GM18526 (cell line): ENCODE results near the gene SLC9A5.

Experiments used
- POLR2A ChIP-seq: IDR thresholded peaks from 3 replicates; pipeline ENCODE4 v1.6.1; 2011; ENCODE audit not compliant: insufficient read length; ENCODE audit errors: extremely low read depth

The SLC9A5 gene

DNA sequence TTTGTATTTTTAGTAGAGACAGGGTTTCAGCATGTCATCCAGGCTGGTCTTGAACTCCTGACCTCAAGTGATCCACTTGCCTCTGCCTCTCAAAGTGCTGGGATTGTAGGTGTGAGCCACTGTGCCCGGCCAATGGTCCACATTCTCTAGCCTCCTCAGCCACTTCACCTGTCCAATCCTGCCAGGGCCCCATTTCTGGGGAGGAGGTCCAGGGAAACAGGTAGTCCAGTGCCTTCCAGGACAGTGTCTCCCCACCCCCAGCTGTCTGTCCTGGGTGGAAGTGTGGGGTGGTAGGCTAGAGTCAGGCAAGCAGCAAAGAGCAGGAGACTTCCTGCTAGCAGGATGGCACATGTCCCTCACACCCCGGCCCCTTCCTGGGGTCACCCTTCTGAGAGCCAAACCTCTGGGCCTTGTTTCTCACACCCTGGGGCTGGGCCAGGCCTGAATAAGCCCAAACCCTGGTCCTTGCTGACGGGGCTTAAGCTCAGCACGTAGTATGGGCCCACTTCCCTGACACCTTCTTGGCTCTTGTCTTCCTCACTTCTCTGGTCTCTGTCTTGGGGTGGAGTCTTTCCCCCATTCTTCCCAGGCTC, 6.5 kb upstream of the SLC9A5 start:
- TF ChIP-seq POLR2A = no peak

DNA sequence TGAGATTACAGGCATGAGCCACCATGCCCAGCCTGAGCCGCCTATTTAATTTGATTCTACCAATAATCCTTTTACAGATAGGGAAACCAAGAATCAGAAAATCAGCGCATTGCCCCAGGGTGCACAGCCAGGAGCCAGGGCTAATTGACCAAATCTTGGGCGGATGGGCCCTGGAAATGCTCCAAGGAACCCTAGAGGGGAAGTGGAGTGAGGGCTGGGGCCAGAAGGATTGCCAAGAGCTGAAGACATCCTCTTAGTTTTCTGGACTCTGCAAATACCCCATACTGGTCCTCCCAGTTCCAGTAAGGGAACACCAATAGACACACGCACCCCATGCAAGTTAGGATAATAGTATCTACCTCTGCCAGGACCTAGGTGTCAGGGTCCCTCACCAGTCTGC, 5.3 kb upstream of the SLC9A5 start:
- TF ChIP-seq POLR2A = no peak

DNA sequence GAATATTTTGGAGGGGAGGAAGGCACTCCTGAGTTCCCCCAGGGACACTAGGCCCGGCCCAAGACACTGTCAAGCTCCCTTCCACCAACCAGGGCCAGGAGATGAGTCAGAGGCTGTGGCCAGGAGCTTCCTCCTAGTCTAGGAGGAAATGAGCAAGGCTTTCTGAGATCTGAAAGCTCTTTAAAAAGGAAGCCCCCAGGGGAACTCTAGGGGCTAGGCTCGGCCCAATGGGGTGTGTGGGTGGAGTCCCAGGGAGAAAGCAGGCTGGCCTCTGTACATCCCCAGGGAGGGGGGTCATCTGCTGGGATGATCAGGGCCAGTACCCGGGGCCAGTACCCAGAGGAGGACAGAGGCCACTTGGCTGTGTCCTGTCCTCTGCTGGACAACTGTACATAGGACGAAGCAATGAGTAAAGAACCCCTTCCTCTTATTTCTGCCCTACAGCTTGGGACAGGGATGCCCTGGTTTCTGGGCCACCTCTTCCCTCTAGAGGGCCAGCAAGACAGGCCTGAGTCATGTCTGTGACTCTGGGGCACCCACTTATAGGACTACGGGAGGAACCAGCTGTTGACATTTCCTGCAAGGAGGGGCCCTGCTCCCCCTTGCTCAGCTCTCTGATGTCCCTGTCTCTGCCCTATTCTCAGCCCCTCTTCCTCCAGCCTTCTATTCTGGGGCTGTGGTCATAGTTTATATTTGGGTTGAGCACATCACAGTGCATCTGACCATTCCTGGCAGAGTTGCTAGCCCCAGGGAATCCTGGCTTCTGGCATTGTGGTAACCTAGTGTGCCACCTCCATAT, 4.2 kb upstream of the SLC9A5 start:
- TF ChIP-seq POLR2A = peak; percentile 58

DNA sequence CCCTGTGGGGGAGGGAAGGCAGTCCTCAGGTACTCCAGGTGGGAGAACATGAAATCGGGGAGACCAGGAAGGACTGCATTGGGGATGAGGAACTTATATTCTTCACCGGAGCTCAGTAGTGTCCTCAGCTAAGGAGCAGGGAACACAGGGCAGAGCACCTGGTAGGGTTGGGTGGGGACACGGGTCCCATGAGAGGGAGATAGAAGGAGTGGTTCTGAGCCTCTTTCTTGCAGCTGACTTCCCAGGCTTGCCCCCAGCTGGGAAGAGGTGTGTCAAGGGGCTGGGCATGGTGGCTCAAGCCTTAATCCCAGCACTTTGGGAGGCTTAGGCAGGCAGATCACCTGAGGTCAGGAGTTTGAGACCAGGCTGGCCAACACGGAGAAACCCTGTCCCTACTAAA, 3.6 kb upstream of the SLC9A5 start:
- TF ChIP-seq POLR2A = no peak

DNA sequence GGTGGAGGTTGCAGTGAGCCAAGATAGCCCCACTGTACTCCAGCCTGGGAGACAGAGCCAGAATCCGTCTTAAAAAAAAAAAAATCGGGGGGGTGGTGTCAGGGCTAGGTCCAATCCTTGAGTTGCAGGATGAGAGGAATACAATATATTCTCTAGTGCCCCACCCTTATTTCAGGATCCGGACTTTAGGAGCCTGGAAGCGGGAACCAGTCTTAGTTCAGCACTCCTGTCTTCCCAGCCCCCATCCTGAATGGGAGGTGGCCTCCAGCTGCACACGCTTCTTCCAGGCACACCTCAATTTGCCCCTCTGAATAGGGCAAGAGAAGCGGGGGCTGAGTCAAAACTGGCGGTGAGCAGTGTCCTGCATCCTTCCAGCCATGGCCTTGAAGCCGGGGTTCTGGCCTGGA, 3.1 kb upstream of the SLC9A5 start:
- no peak for TF ChIP-seq POLR2A

DNA sequence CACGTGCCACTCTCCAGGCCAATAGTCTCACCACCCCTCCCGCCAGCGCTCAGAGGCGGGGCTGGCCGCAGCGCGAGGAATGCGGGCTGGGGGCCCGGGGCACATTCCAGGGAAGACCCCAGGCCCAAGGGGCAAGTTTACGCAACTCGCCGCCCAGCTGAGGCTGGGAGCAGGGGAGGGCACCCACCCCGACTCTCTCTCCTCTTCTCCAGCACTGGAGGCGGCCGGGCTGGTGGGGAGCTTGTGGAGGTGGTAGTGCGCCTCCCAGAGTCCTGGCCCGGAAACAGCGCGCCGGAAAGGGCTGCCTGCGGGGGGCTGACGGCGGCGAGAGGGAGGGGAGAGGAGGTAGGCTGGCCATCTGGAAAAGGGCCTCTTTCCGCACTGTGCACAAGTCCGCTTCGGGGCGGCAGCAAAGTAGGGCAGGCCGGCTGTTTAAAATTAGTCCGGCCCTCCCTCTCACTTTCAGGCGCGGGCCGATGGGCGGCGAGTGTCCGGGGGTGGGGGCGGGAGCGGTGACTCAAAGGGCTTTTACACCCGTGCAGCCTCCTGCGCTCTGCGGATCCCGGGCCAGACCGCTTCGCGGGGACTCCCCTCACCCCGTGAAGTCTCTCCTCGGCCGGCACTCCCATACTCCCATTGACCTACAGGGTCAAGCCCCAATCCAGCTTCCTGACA, 2.6 kb upstream of the SLC9A5 start:
- TF ChIP-seq POLR2A = peak; percentile 37

DNA sequence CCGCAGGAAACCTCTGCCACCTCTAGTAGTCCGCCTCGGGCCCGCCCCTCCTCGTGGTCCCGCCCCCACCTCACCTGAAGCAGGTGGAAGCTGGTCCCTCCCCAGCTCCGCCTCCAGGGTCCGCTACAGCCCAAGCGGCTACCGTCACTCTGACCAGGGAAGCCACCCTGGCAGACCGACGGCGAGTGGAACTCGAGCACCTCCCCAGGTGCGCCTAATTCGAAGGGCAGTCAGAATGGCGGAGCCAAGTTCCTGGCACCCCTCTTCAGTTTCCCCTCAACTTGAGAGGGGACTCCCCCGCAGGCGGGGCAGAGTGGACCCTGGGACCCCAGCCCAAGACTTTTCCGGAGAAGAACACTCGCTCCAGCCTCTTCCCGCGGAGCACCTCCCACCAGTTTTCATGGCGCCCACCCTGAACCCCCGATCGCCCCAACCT, 2.0 kb upstream of the SLC9A5 start:
- TF ChIP-seq POLR2A = no peak

DNA sequence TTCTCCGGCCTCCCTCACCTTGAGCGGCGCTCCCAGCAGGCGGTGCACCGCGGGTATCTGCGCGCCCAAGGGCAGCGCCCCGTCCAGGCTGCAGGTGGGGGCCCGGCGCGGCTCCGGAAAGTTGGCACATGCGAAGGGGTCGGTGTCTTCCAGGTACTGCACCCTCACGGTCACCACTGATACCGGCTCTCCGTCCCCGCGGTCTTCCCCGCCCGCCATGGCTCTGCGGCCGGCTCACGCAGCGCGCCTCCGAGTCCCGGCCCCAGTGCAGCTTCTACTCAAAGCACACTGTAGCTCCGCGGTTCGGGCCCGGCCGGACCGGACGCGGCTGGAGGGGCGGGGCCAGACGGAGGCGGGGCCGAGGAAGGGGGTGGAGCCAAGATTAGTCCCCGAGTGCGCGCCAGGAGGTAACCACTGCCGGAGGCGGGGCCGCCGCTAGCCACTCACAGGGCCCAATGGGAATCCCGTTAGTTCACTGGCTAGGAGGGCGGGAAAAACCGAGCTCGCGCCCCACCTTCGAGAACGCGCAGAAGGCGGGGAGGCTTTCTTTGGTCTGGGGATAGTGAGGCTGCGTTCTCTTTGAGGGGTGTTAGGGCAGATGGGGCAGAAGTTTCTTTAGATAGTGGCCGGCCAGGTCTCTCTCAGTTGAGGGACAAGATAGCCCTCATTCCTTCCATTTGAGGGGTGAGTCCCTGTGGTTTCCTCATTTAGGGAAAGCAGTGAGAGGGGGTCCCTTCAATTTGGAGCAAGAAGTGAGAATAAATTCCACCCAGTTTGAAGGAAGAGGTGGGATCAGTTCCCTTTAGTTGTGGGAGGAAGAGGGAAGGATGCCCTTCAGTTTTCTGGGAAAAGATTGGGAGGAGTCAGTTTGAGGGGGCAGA, 1.3 kb upstream of the SLC9A5 start, which contains the start of gene FHOD1:
TSS of gene FHOD1 (minus strand) at position 290 of the 881 bp plus-strand sequence. CDS start at position 219, 71 bp downstream.
- peak; percentile 77 for TF ChIP-seq POLR2A

DNA sequence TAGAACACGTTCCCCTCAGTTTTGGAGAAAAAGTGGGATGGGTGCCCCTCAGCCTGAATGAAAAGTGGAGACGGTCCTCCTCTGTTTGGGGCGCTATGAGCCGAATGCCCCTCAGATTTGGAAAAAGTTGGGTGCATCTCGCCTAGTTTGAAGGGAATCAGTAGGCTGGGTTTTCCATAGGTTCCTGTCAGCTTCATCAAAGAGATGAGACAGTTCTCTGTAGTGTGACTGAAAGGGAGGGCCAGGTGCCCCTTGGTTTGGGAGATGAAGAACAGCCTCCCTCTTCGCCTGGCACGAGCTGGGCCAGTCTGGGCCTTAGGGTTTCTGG, 742 bp upstream of the SLC9A5 start:
- no peak for TF ChIP-seq POLR2A

DNA sequence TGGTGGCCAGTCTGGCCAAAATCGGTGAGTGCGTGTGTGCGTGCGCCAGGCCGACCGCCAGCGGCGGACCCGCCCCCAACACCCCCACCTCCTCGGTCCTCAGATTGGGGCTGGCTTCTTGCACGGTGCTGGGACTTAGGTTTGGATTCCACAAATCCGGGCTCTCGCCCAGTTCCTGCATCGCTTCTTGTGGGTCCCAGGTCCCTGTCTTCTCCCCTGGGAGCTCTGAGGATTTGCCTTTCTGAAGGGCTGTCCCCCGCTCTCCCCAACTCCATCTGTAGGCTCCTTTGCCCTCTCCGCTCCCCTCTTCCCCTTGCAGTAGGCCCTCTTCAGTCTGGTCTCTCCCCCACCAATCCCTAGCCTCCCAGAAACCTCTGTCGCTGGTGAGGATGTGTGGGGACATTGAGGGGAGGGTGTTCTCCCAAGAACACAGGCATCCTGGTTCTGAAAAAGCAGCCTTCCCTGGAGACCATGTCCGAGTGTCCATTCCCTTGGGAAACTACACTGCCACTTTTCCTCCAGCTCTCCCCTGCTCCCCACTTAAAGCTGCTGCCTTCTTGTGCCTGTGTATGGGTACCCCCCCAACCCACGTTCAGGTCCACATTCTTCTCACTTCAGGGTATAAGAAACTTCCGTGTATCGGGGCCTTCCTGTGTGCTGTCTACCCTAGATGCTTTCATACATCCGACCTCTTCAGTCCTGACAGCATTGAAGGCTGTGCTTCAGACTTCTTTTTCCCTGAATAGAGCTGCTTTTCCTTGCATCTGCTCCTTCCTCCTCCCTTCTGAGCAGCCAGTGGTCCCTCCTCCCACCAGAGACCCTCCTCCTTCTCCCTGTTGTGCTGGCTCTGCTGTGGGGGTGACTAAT, 632 bp downstream of the SLC9A5 start:
- no peak for TF ChIP-seq POLR2A

DNA sequence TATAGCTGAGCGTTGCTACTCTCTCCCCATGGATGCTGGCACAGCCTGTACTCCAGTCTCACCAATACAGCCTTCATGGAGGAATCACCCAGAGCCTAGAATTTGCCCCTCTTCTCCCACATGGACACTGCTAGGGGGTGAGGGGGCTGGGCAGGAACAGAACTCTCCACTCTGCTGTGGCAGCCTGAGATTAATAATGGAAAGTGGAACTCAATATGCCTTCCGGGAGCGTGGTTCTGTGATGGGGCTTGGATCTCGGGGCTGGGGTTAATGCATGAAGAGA, 1.2 kb downstream of the SLC9A5 start:
- no peak for TF ChIP-seq POLR2A

DNA sequence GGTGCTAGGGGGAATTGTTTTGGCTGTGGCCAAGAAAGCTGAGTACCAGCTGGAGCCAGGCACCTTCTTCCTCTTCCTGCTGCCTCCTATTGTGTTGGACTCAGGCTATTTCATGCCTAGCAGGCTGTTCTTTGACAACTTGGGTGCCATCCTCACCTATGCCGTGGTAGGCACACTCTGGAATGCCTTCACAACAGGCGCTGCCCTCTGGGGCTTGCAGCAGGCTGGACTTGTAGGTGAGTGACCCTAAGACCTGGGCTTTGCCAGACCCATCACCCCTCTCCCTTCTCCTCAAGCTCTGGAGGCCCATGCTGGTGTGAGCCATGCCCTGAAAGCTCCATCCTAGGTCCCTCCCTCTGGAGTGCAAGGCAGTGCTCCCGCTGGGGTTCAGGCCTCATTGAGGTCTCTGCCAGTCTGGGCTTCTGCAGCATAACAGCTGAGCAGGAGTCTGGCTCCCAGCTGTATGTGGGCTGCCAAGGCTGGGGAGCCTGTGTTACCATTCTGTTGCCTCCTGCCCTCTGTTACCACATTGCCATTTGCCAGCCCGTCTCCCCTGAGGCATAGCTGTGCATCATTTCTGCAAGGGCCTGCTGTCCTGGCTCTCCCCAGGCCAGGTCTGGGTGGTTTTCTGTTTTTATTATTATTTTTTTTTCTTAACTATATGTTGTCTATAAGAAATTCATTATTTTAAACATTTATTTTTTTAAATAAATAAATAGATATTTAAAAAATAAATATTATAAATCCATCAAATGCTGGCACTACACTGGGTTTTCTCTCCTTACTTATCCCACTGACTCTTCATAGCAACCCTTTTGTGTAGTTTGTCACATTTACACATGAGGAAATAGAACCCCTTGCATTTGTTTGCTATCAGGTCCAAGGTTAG, 4.1 kb downstream of the SLC9A5 start:
- TF ChIP-seq POLR2A = no peak

DNA sequence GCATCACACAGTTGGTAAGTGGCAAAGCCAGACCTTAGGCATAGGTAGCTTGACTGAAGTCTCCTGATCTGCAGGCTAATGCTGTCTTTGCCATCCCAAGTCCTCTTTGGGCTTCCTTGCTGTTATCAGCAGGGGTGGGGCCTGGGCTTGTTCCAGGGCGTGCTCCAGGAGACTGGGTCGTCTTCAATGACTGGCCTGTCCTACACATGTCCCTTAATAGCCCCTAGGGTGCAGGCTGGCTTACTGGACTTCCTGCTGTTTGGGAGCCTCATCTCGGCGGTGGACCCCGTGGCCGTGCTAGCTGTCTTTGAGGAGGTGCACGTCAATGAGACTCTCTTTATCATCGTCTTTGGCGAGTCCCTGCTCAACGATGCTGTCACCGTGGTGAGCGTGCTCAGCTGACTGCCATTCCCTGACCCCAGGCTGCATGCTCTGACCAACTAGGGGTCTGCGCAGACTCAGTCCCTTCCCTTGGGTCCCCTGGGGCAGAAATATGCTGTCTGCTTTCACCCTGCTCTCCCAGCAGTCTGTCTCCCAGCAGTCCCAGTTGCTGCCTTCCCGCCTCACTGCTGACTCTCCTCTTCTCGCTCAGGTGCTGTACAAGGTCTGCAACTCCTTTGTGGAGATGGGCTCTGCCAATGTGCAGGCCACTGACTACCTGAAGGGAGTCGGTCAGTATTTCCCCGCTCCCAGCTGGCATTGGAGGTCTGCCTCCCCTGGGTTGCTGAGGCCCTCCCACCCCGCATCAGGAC, 6.2 kb downstream of the SLC9A5 start:
- no peak for TF ChIP-seq POLR2A
